HepG2 (cell line): ENCODE measurements around the gene GSTP1. TPM values are rescaled to one million over a fixed set of nuclear protein-coding genes. Genes with fewer than 3 reads are reported as not detected.

ENCODE experiments used
- ASH2L ChIP-seq: fragments of 300-600, 200-600 bp; sonication (generic); IDR thresholded peaks from 2 replicates; pipeline ENCODE4 v1.7.0; 2017; ENCODE audit warnings: low read depth, mild to moderate bottlenecking, moderate library complexity, mixed read lengths, low read length; ENCODE audit not compliant: insufficient read length
- CERS6 ChIP-seq: sonication (generic); formaldehyde crosslinking; IDR thresholded peaks from 2 replicates; pipeline ENCODE4 v1.5.0; 2020; ENCODE audit warnings: missing genetic modification reagents
- CREB1 ChIP-seq, 2 experiments: fragments of 450-650 bp in 1 of 2; IDR thresholded peaks; 2 replicates each; pipeline ENCODE4 v1.6.1; 2016 to 2017; ENCODE audit warnings: control low read depth in 1 of 2, mild to moderate bottlenecking in 1 of 2, missing compliant biosample characterization in 1 of 2, missing genetic modification characterization in 1 of 2
- DNMT3B ChIP-seq: conservative IDR thresholded peaks from 2 replicates; pipeline ENCODE4 v1.6.1; 2016; ENCODE audit warnings: missing biosample characterization, control low read depth
- EED ChIP-seq: sonication (generic); formaldehyde crosslinking; IDR thresholded peaks from 2 replicates; pipeline ENCODE4 v1.5.0; 2020; ENCODE audit warnings: mild to moderate bottlenecking, missing genetic modification reagents
- HNRNPK ChIP-seq: fragments of 200-400 bp; formaldehyde crosslinking; IDR thresholded peaks from 2 replicates; pipeline ENCODE4 v1.6.1; 2018; ENCODE audit warnings: low read length, low read depth, moderate library complexity, mild to moderate bottlenecking; ENCODE audit not compliant: poor library complexity, severe bottlenecking
- IKZF4 ChIP-seq: sonication (generic); formaldehyde crosslinking; IDR thresholded peaks from 2 replicates; pipeline ENCODE4 v1.5.1; 2020; ENCODE audit warnings: borderline replicate concordance, mild to moderate bottlenecking, low read depth, missing genetic modification reagents; ENCODE audit errors: not compliant biosample characterization
- LBX2 ChIP-seq: sonication (generic); formaldehyde crosslinking; IDR thresholded peaks from 2 replicates; pipeline ENCODE4 v1.5.0; 2020; ENCODE audit warnings: missing genetic modification reagents, mild to moderate bottlenecking, borderline replicate concordance
- LCORL ChIP-seq, 2 experiments: fragments of 450-650 bp in 1 of 2; sonication (generic) in 1 of 2; formaldehyde crosslinking in 1 of 2; IDR thresholded peaks; 2 replicates each; pipeline versions ENCODE4 v1.5.0 to v1.6.1; 2017 to 2020; ENCODE audit warnings: antibody characterized with exemption in 1 of 2, missing genetic modification reagents in 1 of 2
- RELA ChIP-seq: sonication (generic); formaldehyde crosslinking; IDR thresholded peaks from 2 replicates; pipeline ENCODE4 v1.4.0; 2020; ENCODE audit warnings: missing genetic modification reagents
- TCF12 ChIP-seq, 2 experiments: fragments of 450-650 bp in 1 of 2; sonication (generic) in 1 of 2; formaldehyde crosslinking in 1 of 2; IDR thresholded peaks; 2 replicates each; pipeline versions ENCODE4 v1.6.1 to v1.8.0; 2017 to 2022; ENCODE audit warnings: antibody characterized with exemption in 1 of 2, mild to moderate bottlenecking in 1 of 2, missing genetic modification reagents in 1 of 2, moderate library complexity in 1 of 2
- YY1 ChIP-seq: IDR thresholded peaks from 2 replicates; pipeline ENCODE4 v1.6.1; 2011; ENCODE audit warnings: low read length, low read depth, moderate library complexity, mild to moderate bottlenecking; ENCODE audit not compliant: insufficient read depth, insufficient replicate concordance
- ZBTB10 ChIP-seq: sonication (generic); formaldehyde crosslinking; IDR thresholded peaks from 2 replicates; pipeline ENCODE4 v1.4.0; 2020; ENCODE audit warnings: missing genetic modification reagents, borderline replicate concordance
- ZNF121 ChIP-seq: sonication (generic); formaldehyde crosslinking; IDR thresholded peaks from 2 replicates; pipeline ENCODE4 v1.5.0; 2020; ENCODE audit warnings: mild to moderate bottlenecking, missing genetic modification reagents
- ZNF629 ChIP-seq: sonication (generic); formaldehyde crosslinking; conservative IDR thresholded peaks from 2 replicates; pipeline ENCODE4 v1.5.0; 2020; ENCODE audit warnings: missing genetic modification reagents
- ZNF670 ChIP-seq: sonication (generic); formaldehyde crosslinking; IDR thresholded peaks from 2 replicates; pipeline ENCODE4 v1.8.0; 2022; ENCODE audit warnings: mild to moderate bottlenecking, missing genetic modification reagents, borderline replicate concordance
- ZNF749 ChIP-seq: sonication (generic); formaldehyde crosslinking; IDR thresholded peaks from 2 replicates; pipeline ENCODE4 v1.8.0; 2022; ENCODE audit warnings: mild to moderate bottlenecking, missing genetic modification reagents, moderate library complexity, borderline replicate concordance
- ZNF800 ChIP-seq: sonication (generic); formaldehyde crosslinking; IDR thresholded peaks from 2 replicates; pipeline ENCODE4 v1.4.0; 2020; ENCODE audit warnings: missing genetic modification reagents
- polyA plus RNA-seq, 8 experiments: library from polyadenylated mRNA; depleted of rRNA in 3 of 8; stranded (reverse) in 7 of 8; unstranded in 1 of 8; fragments of >200 nt; fragmentation: Illumina TruSeq in 4 of 8; extraction: Trizol in 4 of 8; gene quantifications; 2 replicates each; pipeline versions ENCODE4 v1.2.1 to v1.2.3, GENCODE V29; 2011 to 2016; ENCODE audit warnings: low read depth in 4 of 8, missing spikeins in 1 of 8, mixed read lengths in 1 of 8; ENCODE audit not compliant: insufficient read depth in 1 of 8
- total RNA-seq, 5 experiments: library from RNA; depleted of rRNA; stranded (reverse); fragments of >200 nt; fragmentation: Illumina TruSeq; extraction: Trizol; gene quantifications; 2 replicates each; pipeline ENCODE4 v1.2.3, GENCODE V29; 2016; ENCODE audit warnings: low read depth in 1 of 5

Gene GSTP1
- total and polyA plus RNA-seq, 2 of the 13 experiments (the other 11 are each of a cell fraction or from before 2014, with no cell fraction given) = not detected

DNA sequence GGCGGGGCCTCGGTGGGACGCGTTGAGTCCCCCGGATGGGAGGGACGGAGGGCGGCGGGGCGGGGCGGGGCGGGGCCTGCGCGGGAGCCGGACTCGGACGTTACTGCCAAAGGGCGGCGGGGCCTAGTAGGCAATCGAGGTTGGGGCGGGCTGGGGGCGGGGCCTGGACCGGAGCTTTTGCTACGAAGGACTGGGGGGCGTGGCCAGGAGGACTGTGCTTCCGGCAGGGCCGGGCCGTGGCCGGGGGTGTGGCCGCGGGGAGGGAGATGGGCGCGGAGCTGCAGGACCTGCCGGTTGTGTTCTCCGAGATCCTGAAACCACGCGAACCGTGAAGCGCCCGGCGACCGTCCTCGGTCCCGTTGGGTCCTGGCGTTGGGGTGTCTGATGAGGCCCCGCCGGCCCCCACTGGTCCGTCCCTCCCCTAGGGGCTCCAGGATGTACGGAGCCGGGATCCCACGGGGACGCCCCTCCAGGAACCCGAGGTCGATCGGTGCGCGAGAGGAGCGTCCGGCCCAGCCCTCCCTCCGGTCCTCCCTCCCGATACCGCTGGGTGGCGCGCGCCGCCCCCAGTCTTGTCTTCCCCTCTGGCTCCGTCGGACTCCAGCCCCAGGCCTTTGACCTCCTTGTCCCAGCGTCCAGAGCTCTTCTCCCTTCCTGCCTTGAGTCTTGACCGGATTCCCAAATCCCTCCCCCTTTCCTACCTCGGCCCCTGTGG, 46.8 kb downstream of the GSTP1 start (continued):
- TF ChIP-seq CREB1 (IDR thresholded peaks at IDR 0.05) (no peak), CREB1 (CRISPR knock-in tag; IDR thresholded peaks at IDR 0.05) (no peak), YY1 (no peak), HNRNPK (no peak), ZNF670 (CRISPR knock-in tag) (no peak), ASH2L (peak; percentile 35), ZNF749 (CRISPR knock-in tag) (no peak), IKZF4 (CRISPR knock-in tag) (no peak), ZBTB10 (CRISPR knock-in tag) (peak; percentile 56; the same call in 1 of the 2 replicates), EED (CRISPR knock-in tag) (no peak), DNMT3B (CRISPR knock-in tag) (no peak), CERS6 (CRISPR knock-in tag) (no peak), ZNF121 (0 out of 2 replicates have a peak, but pooled peaks have one; percentile 7), TCF12 (IDR thresholded peaks at IDR 0.05) (no peak), TCF12 (CRISPR knock-in tag; IDR thresholded peaks at IDR 0.05) (0 out of 2 replicates have a peak, but pooled peaks have one; percentile 38), ZNF629 (CRISPR knock-in tag) (0 out of 2 replicates have a peak, but pooled peaks have one; percentile 10), RELA (CRISPR knock-in tag) (no peak), ZNF800 (CRISPR knock-in tag) (no peak), LCORL (IDR thresholded peaks at IDR 0.05) (no peak), LCORL (CRISPR knock-in tag; IDR thresholded peaks at IDR 0.05) (peak; percentile 94), LBX2 (CRISPR knock-in tag) (no peak)
